GM12878 (cell line): ENCODE results near the gene ADGRL3.

ENCODE experiments used
- BCLAF1 ChIP-seq: fragments of 450-650 bp; IDR thresholded peaks from 2 replicates; pipeline ENCODE4 v1.6.1; 2017; ENCODE audit warnings: antibody characterized with exemption, mild to moderate bottlenecking, moderate library complexity
- BHLHE40 ChIP-seq, 2 experiments: fragments of 450-650 bp in 1 of 2; IDR thresholded peaks; 2 replicates each; pipeline ENCODE4 v1.6.1; 2011 to 2017; ENCODE audit warnings: low read depth in 2 of 2, borderline replicate concordance in 1 of 2, improper control_type of control experiment in 1 of 2, low read length in 1 of 2, mild to moderate bottlenecking in 1 of 2
- CTCF ChIP-seq, 3 experiments: IDR thresholded peaks in 2 of 3; conservative IDR thresholded peaks in 1 of 3; 2 replicates each; pipeline ENCODE4 v1.5.1; 2011; ENCODE audit warnings: low read depth in 3 of 3, low read length in 3 of 3, mild to moderate bottlenecking in 3 of 3, control low read depth in 2 of 3, moderate library complexity in 2 of 3, inconsistent platforms in 1 of 3, mixed read lengths in 1 of 3; ENCODE audit not compliant: control insufficient read depth in 2 of 3, insufficient read depth in 1 of 3; ENCODE audit errors: extremely low read depth in 1 of 3
- EP300 ChIP-seq, 2 experiments: fragments of 150-350 bp in 1 of 2; IDR thresholded peaks; 2 replicates each; pipeline ENCODE4 v1.6.1; 2011 to 2012; ENCODE audit warnings: low read depth in 2 of 2, low read length in 2 of 2, borderline replicate concordance in 1 of 2, improper control_type of control experiment in 1 of 2, inconsistent platforms in 1 of 2; ENCODE audit not compliant: control insufficient read depth in 1 of 2
- GATAD2B ChIP-seq: fragments of 450-650 bp; conservative IDR thresholded peaks from 2 replicates; pipeline ENCODE4 v1.6.1; 2017; ENCODE audit warnings: low read depth, mild to moderate bottlenecking, moderate library complexity
- NFYB ChIP-seq: IDR thresholded peaks from 2 replicates; pipeline ENCODE4 v1.6.1; 2011; ENCODE audit warnings: low read depth, mild to moderate bottlenecking, low read length, improper control_type of control experiment, moderate library complexity; ENCODE audit not compliant: insufficient read depth
- POLR2A ChIP-seq: IDR thresholded peaks from 2 replicates; pipeline ENCODE4 v1.6.1; 2011; ENCODE audit warnings: low read depth, mild to moderate bottlenecking, low read length
- SIN3A ChIP-seq: IDR thresholded peaks from 2 replicates; pipeline ENCODE4 v1.6.1; 2012; ENCODE audit warnings: low read depth, low read length, improper control_type of control experiment
- SMARCA5 ChIP-seq: fragments of 450-650 bp; IDR thresholded peaks from 2 replicates; pipeline ENCODE4 v1.6.1; 2017; ENCODE audit warnings: mild to moderate bottlenecking
- SMC3 ChIP-seq: IDR thresholded peaks from 2 replicates; pipeline ENCODE4 v1.6.1; 2011; ENCODE audit warnings: low read length, improper control_type of control experiment, borderline replicate concordance
- TAF1 ChIP-seq: IDR thresholded peaks from 2 replicates; pipeline ENCODE4 v1.6.1; 2011; ENCODE audit warnings: mild to moderate bottlenecking, low read depth, low read length, borderline replicate concordance
- ZBTB33 ChIP-seq: fragments of 450-650 bp; IDR thresholded peaks from 2 replicates; pipeline ENCODE4 v1.6.1; 2017; ENCODE audit warnings: mild to moderate bottlenecking

GRCh38 chr4:61173799-61174198, 26.3 kb upstream of the ADGRL3 start:
- no peak for TF ChIP-seq CTCF (IDR thresholded peaks at IDR 0.05 in 2 of 3, conservative IDR thresholded peaks at IDR 0.05 in 1 of 3; ENCODE audit: control insufficient read depth in 2 of 3, extremely low read depth in 1 of 3, insufficient read depth in 1 of 3, low read depth in 3 of 3, low read length in 3 of 3)
- TF ChIP-seq EP300 (IDR thresholded peaks at IDR 0.05; ENCODE audit: borderline replicate concordance in 1 of 2, control insufficient read depth in 1 of 2, low read depth in 2 of 2, low read length in 2 of 2), result no peak
- TF ChIP-seq ZBTB33, result no peak
- TF ChIP-seq BHLHE40 (IDR thresholded peaks at IDR 0.05; ENCODE audit: borderline replicate concordance in 1 of 2, low read depth in 2 of 2, low read length in 1 of 2), result no peak
- TF ChIP-seq TAF1, result no peak
- no peak for TF ChIP-seq GATAD2B
- TF ChIP-seq NFYB, result no peak
- TF ChIP-seq SMARCA5, result no peak
- no peak for TF ChIP-seq SMC3
- TF ChIP-seq SIN3A, result no peak
- no peak for TF ChIP-seq BCLAF1
- TF ChIP-seq POLR2A, result no peak
